Thymus (tissue), 2 donors: ENCODE measurements around the gene INSL4. TPM values are rescaled to one million over a fixed set of nuclear protein-coding genes. Genes with fewer than 3 reads are reported as not detected.

Experiments
- polyA plus RNA-seq: library from polyadenylated mRNA; stranded (reverse); fragments of 200-250 nt; gene quantifications from one replicate; pipeline ENCODE4 v1.2.3, GENCODE V29; 2013
- total RNA-seq: library from RNA; stranded (reverse); fragments of 120-200 nt; gene quantifications from one replicate; pipeline ENCODE4 v1.2.4, GENCODE V29; 2013
- donor health status: healthy.

INSL4 gene
- total and polyA plus RNA-seq, 2 donors = 0.05 to 0.18 TPM

Other genes starting within 250 kb of the INSL4 start
- gene JAK2, start 246.1 kb upstream of the INSL4 start, total RNA-seq = 11.2 TPM
- gene JAK2, start 246.1 kb upstream of the INSL4 start, polyA plus RNA-seq = 13.9 TPM
- gene INSL6, start 45.8 kb upstream of the INSL4 start, total RNA-seq = not detected
- gene INSL6, start 45.8 kb upstream of the INSL4 start, polyA plus RNA-seq = not detected
- 5.2 TPM for gene RLN2, start 73.3 kb downstream of the INSL4 start, total RNA-seq
- 3.1 TPM for gene RLN2, start 73.3 kb downstream of the INSL4 start, polyA plus RNA-seq
- gene RLN1, start 108.5 kb downstream of the INSL4 start, total RNA-seq = 3.6 TPM
- 1.3 TPM for gene RLN1, start 108.5 kb downstream of the INSL4 start, polyA plus RNA-seq
- gene PLGRKT, start 206.5 kb downstream of the INSL4 start, total RNA-seq = 53.7 TPM
- 38.8 TPM for gene PLGRKT, start 206.5 kb downstream of the INSL4 start, polyA plus RNA-seq
- 21.7 TPM for gene CD274, start 219.1 kb downstream of the INSL4 start, total RNA-seq
- 10.9 TPM for gene CD274, start 219.1 kb downstream of the INSL4 start, polyA plus RNA-seq